Activated T-helper 1 cell treated with anti-CD3 and anti-CD28 coated beads, Interleukin-12 subunit alpha, Interleukin-12 subunit beta, Interleukin-2, Interleukin-4 antibody, amounts not matched to agents 30 ng/mL and 10 ng/mL and 1 ng/mL, durations not matched to agents 14 hours and 24 hours and 36 hours (primary cell): ENCODE results near the gene FGB. TPM values are rescaled to one million over a fixed set of nuclear protein-coding genes. Genes with fewer than 3 reads are reported as not detected.

Experiments
- DNase-seq: peaks from one replicate; pipeline ENCODE4 v3.0.0; 2021; ENCODE audit warnings: low spot score
- H3K27ac Mint-ChIP-seq: one replicate; pipeline ENCODE4 v1.8.0; 2021; ENCODE audit warnings: mild to moderate bottlenecking, mixed read lengths
- H3K27me3 Mint-ChIP-seq: one replicate; pipeline ENCODE4 v1.8.0; 2022; ENCODE audit warnings: mild to moderate bottlenecking, moderate library complexity, mixed read lengths; ENCODE audit not compliant: insufficient read depth
- H3K36me3 Mint-ChIP-seq: one replicate; pipeline ENCODE4 v1.8.0; 2021; ENCODE audit warnings: low read depth, mixed read lengths
- H3K4me1 Mint-ChIP-seq: one replicate; pipeline ENCODE4 v1.8.0; 2021; ENCODE audit warnings: low read depth, mixed read lengths
- H3K4me3 Mint-ChIP-seq: one replicate; pipeline ENCODE4 v1.8.0; 2021; ENCODE audit warnings: mild to moderate bottlenecking, moderate library complexity, mixed read lengths
- H3K9me3 Mint-ChIP-seq: one replicate; pipeline ENCODE4 v1.8.0; 2021; ENCODE audit warnings: mixed read lengths
- intact Hi-C: fragments of 100-400 bp; cut with micrococcal nuclease; formaldehyde crosslinking; loops from one replicate; pipeline ENCODE4 v1.15.1; 2024
- total RNA-seq: library from RNA; stranded (reverse); gene quantifications from 2 replicates; pipeline ENCODE4 v1.2.3, GENCODE V29; 2022

Gene FGB
- total RNA-seq, 1 donor from 2014 or later = not detected

DNA sequence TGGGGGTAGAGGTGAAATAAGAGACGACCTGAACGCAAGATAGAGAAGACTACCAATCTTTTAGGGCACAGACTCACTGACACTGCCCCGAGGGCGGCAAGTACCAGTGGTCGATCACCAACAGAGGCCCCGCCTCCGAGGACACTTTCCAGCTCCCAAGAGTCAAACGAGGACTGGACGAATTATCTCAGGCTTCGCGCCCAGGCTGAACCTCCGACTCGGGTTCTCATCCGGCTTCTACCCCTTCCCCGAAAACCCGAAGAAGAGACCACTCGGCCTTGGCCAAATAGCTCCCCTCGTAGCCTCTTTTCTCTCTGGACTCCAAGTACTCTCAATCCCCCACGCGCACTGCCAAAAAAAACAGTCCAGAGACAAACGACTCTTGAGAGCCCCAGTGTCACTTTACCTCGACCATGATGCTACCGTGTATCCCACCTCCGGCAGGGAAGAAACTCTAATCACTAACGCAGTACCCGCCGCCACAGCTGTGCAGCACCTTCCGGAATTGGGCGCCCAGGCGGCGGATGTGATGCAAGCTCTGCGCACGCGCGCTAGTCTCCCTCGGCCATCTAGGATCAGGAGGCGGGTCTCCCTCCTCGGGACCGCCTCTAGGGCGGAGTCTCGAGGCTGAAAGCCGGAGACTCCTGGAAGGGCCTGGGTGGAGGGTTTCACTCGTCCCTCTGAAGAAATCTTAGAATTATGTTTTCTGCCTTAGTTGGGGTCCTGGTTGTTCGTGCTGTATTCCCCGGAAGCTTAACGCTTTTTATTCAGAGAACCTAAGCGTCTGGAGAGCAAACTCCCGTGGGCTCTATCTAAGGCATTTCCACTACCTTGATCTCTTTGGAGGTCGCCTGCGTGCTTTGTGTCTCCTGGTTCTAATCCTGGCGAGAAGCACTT, 12.7 kb upstream of the FGB start, which contains the start of gene PLRG1:
Gene PLRG1, minus strand, starts transcription at position 507 of the 897 bp plus-strand sequence. Its CDS starts 92 bp downstream, at position 415.
- intact Hi-C loops = loop anchor here (1.0 to 10.0 kb wide), 7 partner anchors 195 to 1403 kb away; partner anchors contain the start of genes CTSO, LRAT, MAP9 and MND1
- Mint-ChIP-seq H3K27ac (peak within 1 kb of the TSS; percentile 97), H3K27me3 (peaks cover 2% of the 10 kb centered on the region), H3K4me3 (peak within 1 kb of the TSS; percentile 100), H3K9me3 (no peaks in the 10 kb centered on the region), H3K4me1 (peaks cover 28% of the 10 kb centered on the region), H3K36me3 (peaks cover 10% of the 10 kb centered on the region)
- DNase-seq = peak; percentile 94

DNA sequence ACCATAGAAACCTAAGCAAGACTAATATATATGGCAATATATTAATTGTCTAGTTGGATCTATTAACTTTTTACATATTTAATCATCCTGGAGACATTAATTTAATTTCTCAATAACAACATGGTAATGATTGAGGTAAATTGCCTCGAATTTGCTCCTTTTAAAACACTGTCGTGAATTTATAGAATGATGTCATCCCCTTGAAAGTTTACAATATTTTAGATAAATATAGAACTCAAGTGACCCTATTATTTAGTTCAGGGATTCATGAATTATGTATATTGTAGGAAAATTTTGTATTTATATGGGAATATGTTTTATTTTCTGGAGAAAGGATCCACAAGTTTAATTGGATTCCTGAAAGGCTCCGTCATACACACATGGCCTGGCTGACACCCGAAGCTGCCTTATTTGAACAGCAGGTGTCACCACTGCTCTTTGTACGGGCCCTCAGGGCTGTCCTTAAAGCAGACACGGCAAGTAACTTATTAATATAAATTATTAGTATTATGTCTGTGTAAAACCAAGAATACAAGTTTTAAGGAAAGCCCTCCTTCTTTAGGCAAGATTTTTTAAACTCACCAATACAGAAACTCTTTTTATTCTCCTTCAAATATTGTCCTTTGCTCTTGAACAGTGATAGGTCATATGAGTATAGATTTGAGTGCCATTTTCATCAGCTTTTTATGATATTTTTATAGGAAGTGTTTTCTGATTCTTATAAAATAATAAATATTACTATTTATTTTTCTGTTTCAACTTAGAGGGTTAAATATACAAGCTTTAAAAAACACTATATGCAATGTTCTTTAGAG, 10.7 kb upstream of the FGB start:
- no peak overlapping the region for H3K27ac Mint-ChIP-seq
- H3K27me3 Mint-ChIP-seq = peaks cover 4% of the 10 kb centered on the region
- intact Hi-C loops = loop anchor here (1.0 to 10.0 kb wide), 8 partner anchors 66 to 1401 kb away; partner anchors contain the start of genes CTSO, LRAT and TMEM131L
- H3K9me3 Mint-ChIP-seq = peaks cover 4% of the 10 kb centered on the region
- DNase-seq = peak; percentile 46
- H3K4me3 Mint-ChIP-seq = no peak overlapping the region
- H3K4me1 Mint-ChIP-seq = peaks cover 28% of the 10 kb centered on the region
- peaks cover 7% of the 10 kb centered on the region for H3K36me3 Mint-ChIP-seq

DNA sequence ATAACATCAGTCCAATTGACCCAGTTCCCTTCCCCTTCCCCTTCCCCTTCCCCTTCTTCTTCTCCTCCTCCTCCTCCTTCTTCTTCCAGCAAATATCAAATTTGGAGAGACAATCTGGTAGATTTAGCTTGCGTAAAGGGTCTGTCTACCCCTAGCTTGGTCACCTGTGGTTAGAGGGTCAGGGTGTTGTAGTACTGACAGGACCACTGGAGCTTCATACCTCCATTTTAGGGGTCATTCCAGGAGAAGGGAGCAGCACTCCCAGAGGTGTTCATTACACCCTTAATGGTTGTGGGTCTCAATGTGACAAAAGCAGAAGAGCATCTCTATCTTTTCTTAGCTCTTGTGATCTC, 3.7 kb upstream of the FGB start:
- intact Hi-C loops = loop anchor here (1.0 to 10.0 kb wide), 4 partner anchors 59 to 1076 kb away; partner anchors contain the start of gene LRAT
- no peaks in the 10 kb centered on the region for H3K4me1 Mint-ChIP-seq
- DNase-seq = no peak
- no peak overlapping the region for H3K4me3 Mint-ChIP-seq
- H3K27me3 Mint-ChIP-seq = peaks cover 12% of the 10 kb centered on the region
- H3K36me3 Mint-ChIP-seq = no peaks in the 10 kb centered on the region
- peaks cover 9% of the 10 kb centered on the region for H3K9me3 Mint-ChIP-seq
- no peak overlapping the region for H3K27ac Mint-ChIP-seq

DNA sequence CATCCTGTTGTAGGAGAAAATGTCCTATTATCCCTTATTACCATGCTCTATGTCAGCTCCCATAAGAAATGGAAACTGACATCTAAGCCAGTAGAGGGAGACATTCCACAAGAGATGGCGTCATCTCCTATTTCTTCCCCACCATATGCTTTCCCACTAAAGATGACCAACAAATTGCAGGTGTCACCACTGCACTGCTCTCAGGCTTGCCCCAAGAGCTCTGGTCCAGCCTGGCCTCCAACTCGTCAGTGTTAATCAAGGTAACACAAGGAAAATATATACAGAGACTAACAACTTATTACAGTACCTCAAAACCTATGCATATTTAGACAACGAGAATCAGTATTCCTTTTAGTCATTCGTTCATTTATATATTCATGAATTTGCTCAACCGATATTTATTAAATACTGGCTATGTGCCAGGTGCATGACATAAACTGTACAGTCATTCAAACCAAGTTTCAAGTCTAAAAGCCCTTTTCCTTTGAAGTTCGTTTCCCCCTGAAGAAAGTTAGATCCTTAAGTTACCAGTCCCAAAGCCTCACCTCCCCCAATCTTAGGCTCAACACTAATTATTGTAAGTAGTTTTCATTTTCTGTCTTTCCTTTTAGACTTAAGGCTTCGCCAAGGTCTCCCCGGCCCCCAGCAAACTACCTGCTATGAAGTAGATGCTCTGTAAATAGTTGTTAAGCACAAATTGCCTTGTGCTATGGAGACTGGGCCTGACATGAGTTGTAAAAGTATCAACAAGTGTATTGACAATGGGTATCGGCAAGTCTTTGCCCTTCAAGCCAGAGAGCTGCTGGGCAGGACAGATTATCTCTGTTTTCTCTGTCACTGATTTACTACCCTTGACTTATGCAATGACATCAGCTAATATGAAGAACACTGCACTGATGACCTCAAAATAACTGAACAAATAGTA, 3.1 kb upstream of the FGB start:
- no peak overlapping the region for H3K4me3 Mint-ChIP-seq
- H3K36me3 Mint-ChIP-seq = no peaks in the 10 kb centered on the region
- H3K27me3 Mint-ChIP-seq = peaks cover 12% of the 10 kb centered on the region
- H3K4me1 Mint-ChIP-seq = no peaks in the 10 kb centered on the region
- no peak overlapping the region for H3K27ac Mint-ChIP-seq
- H3K9me3 Mint-ChIP-seq = peaks cover 9% of the 10 kb centered on the region
- no peak for DNase-seq
- intact Hi-C loops = loop anchor here (1.0 to 10.0 kb wide), 4 partner anchors 59 to 1075 kb away; partner anchors contain the start of gene LRAT

DNA sequence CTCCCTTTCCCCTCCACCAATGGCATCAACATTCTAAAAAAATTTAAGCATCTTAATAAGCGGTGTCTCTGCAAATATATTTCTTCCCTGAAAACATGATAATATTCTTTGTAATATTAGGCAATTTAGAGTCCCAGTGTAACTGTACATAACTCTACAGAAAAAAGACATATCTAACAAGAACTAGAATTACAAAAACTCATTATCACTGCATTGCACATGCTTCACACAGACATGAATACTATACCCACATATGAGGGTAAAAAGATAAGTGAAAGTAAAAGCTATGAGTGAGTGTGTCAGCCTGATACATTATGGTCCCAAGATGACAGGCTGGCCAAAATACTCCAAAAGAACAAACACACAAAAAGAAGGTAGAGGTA, 2.4 kb upstream of the FGB start:
- Mint-ChIP-seq H3K27ac (no peak overlapping the region), H3K4me3 (no peak overlapping the region), H3K4me1 (no peaks in the 10 kb centered on the region), H3K36me3 (no peaks in the 10 kb centered on the region), H3K27me3 (peaks cover 12% of the 10 kb centered on the region), H3K9me3 (peaks cover 9% of the 10 kb centered on the region)
- intact Hi-C loops = no loop called here
- no peak for DNase-seq

DNA sequence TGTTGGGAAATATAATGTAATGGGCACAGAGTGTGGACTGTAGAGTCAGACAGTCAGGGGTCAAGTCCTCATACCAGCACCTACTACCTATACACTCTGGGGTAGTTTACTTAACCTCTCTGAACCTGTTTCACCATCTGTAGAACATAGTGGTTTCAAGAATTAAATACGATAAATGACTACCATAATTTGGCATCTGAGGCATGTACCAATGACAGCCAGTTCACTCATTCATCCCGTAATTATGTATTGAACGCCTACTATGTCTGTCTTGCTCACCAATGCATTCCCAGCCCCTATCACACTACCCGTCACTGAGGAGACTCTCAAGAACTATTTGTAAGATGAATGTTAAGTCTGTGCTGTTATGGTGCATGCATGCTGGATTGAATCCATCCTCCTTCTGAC, 2.0 kb upstream of the FGB start:
- DNase-seq = no peak
- Mint-ChIP-seq H3K4me1 (no peaks in the 10 kb centered on the region), H3K4me3 (no peak overlapping the region), H3K36me3 (no peaks in the 10 kb centered on the region), H3K27me3 (peaks cover 12% of the 10 kb centered on the region), H3K9me3 (peaks cover 9% of the 10 kb centered on the region), H3K27ac (no peak overlapping the region)
- intact Hi-C loops = no loop called here

DNA sequence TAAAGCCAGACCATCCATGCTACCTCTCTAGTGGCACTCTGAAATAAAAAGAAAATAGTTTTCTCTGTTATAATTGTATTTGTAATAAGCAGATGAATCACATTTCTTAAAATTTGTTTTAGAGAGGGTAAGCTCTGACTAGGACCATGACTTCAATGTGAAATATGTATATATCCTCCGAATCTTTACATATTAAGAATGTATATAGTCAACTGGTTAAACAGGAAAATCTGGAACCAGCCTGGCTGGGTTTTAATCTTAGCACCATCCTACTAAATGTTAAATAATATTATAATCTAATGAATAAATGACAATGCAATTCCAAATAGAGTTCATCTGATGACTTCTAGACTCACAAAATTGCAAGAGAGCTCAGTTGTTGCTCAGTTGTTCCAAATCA, 1.5 kb downstream of the FGB start:
- no peak for DNase-seq
- H3K4me1 Mint-ChIP-seq = no peaks in the 10 kb centered on the region
- H3K4me3 Mint-ChIP-seq = no peak overlapping the region
- intact Hi-C loops = no loop called here
- H3K27me3 Mint-ChIP-seq = peaks cover 14% of the 10 kb centered on the region
- no peaks in the 10 kb centered on the region for H3K36me3 Mint-ChIP-seq
- H3K9me3 Mint-ChIP-seq = no peaks in the 10 kb centered on the region
- no peak overlapping the region for H3K27ac Mint-ChIP-seq

DNA sequence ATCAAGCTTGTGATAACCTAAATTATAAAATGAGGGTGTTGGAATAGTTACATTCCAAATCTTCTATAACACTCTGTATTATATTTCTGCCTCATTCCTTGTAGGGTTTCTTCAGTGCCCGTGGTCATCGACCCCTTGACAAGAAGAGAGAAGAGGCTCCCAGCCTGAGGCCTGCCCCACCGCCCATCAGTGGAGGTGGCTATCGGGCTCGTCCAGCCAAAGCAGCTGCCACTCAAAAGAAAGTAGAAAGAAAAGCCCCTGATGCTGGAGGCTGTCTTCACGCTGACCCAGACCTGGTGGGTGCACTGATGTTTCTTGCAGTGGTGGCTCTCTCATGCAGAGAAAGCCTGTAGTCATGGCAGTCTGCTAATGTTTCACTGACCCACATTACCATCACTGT, 2.9 kb downstream of the FGB start:
- no peaks in the 10 kb centered on the region for H3K9me3 Mint-ChIP-seq
- intact Hi-C loops = no loop called here
- no peaks in the 10 kb centered on the region for H3K36me3 Mint-ChIP-seq
- H3K27me3 Mint-ChIP-seq = peaks cover 15% of the 10 kb centered on the region
- H3K4me1 Mint-ChIP-seq = no peaks in the 10 kb centered on the region
- no peak overlapping the region for H3K27ac Mint-ChIP-seq
- DNase-seq = no peak
- H3K4me3 Mint-ChIP-seq = no peak overlapping the region

DNA sequence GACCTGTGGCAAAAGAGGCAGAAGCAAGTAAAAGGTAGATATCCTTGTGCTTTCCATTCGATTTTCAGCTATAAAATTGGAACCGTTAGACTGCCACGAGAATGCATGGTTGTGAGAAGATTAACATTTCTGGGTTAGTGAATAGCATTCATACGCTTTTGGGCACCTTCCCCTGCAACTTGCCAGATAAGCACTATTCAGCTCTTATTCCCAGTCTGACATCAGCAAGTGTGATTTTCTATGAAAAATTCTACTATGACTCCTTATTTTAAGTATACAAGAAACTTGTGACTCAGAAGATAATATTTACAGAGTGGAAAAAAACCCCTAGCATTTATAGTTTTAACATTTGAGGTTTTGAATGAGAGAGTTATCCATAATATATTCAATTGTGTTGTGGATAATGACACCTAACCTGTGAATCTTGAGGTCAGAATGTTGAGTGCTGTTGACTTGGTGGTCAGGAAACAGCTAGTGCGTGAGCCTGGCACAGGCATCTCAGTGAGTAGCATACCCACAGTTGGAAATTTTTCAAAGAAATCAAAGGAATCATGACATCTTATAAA, 3.9 kb downstream of the FGB start:
- Mint-ChIP-seq H3K27me3 (peaks cover 11% of the 10 kb centered on the region), H3K27ac (no peak overlapping the region), H3K4me1 (no peaks in the 10 kb centered on the region), H3K9me3 (no peaks in the 10 kb centered on the region), H3K36me3 (no peaks in the 10 kb centered on the region), H3K4me3 (no peak overlapping the region)
- DNase-seq = no peak
- intact Hi-C loops = no loop called here

DNA sequence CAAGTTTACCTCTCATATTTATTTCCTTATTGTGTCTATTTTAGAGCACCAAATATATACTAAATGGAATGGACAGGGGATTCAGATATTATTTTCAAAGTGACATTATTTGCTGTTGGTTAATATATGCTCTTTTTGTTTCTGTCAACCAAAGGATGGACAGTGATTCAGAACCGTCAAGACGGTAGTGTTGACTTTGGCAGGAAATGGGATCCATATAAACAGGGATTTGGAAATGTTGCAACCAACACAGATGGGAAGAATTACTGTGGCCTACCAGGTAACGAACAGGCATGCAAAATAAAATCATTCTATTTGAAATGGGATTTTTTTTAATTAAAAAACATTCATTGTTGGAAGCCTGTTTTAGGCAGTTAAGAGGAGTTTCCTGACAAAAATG, 6.2 kb downstream of the FGB start:
- no peaks in the 10 kb centered on the region for H3K36me3 Mint-ChIP-seq
- intact Hi-C loops = no loop called here
- H3K4me1 Mint-ChIP-seq = no peaks in the 10 kb centered on the region
- no peak for DNase-seq
- no peak overlapping the region for H3K4me3 Mint-ChIP-seq
- H3K27ac Mint-ChIP-seq = no peak overlapping the region
- peaks cover 9% of the 10 kb centered on the region for H3K27me3 Mint-ChIP-seq
- no peaks in the 10 kb centered on the region for H3K9me3 Mint-ChIP-seq

DNA sequence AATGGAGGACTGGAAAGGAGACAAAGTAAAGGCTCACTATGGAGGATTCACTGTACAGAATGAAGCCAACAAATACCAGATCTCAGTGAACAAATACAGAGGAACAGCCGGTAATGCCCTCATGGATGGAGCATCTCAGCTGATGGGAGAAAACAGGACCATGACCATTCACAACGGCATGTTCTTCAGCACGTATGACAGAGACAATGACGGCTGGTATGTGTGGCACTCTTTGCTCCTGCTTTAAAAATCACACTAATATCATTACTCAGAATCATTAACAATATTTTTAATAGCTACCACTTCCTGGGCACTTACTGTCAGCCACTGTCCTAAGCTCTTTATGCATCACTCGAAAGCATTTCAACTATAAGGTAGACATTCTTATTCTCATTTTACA, 6.8 kb downstream of the FGB start:
- intact Hi-C loops = no loop called here
- H3K36me3 Mint-ChIP-seq = no peaks in the 10 kb centered on the region
- no peak overlapping the region for H3K27ac Mint-ChIP-seq

More for the DNA sequence above, 6.8 kb downstream of the FGB start:
- Mint-ChIP-seq H3K4me3 (no peak overlapping the region), H3K27me3 (peaks cover 9% of the 10 kb centered on the region), H3K4me1 (no peaks in the 10 kb centered on the region), H3K9me3 (no peaks in the 10 kb centered on the region)
- DNase-seq = no peak
